ENCODE data around the gene PROCA1.

Gene PROCA1

DNA sequence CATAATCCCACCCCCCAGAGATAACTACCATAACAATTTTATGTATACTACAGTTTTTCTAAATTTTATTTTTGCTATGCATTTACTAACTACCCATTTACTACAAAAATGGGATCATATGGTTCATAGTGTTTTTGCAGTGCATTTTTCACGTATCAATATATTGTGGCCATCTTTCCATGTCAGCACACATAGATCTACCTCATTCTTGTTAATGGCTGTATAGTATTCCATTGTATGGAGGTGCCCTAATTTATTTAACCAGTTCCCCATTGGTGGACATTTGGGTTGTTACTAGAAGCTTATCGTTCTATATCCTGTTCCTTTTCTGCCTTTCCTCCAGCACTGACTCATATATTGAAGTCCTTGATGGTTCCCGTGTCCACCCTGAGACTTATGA is 22.7 kb downstream of the PROCA1 start:
- TF ChIP-seq, protein P1, sequence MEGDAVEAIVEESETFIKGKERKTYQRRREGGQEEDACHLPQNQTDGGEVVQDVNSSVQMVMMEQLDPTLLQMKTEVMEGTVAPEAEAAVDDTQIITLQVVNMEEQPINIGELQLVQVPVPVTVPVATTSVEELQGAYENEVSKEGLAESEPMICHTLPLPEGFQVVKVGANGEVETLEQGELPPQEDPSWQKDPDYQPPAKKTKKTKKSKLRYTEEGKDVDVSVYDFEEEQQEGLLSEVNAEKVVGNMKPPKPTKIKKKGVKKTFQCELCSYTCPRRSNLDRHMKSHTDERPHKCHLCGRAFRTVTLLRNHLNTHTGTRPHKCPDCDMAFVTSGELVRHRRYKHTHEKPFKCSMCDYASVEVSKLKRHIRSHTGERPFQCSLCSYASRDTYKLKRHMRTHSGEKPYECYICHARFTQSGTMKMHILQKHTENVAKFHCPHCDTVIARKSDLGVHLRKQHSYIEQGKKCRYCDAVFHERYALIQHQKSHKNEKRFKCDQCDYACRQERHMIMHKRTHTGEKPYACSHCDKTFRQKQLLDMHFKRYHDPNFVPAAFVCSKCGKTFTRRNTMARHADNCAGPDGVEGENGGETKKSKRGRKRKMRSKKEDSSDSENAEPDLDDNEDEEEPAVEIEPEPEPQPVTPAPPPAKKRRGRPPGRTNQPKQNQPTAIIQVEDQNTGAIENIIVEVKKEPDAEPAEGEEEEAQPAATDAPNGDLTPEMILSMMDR (conservative IDR thresholded peaks at IDR 0.05; ENCODE audit: low read length) = no peak
- no peak for TF ChIP-seq EZH2phosphoT487 (IDR thresholded peaks at IDR 0.05; ENCODE audit: borderline replicate concordance)
- Histone ChIP-seq H3K4me2 (ENCODE audit: low read depth, low read length, poor library complexity, severe bottlenecking) (no peak overlapping the region), H3F3A (ENCODE audit: low read depth) (no peaks in the 10 kb centered on the region), H3K79me2 (ENCODE audit: insufficient read depth, low read length) (no peaks in the 10 kb centered on the region), H3K9me2 (replicated peaks; ENCODE audit: low read depth, low read length) (no peaks in the 10 kb centered on the region), H2AFZ (ENCODE audit: low read length) (no peak overlapping the region), H3K4me3 (ENCODE audit: low read length, poor library complexity, severe bottlenecking) (no peak overlapping the region), H3K9ac (ENCODE audit: low read depth, low read length, poor library complexity, severe bottlenecking) (no peak overlapping the region), H3K9me3 (ENCODE audit: insufficient read depth, low read depth, low read length) (no peaks in the 10 kb centered on the region), H3K36me3 (ENCODE audit: insufficient read depth, low read length) (peaks cover 80% of the 10 kb centered on the region), H3K27me3 (ENCODE audit: insufficient read depth, low read length, poor library complexity, severe bottlenecking) (no peaks in the 10 kb centered on the region), H3K4me1 (ENCODE audit: insufficient read depth, low read length, poor library complexity, severe bottlenecking) (no peaks in the 10 kb centered on the region), H4K20me1 (ENCODE audit: insufficient read depth, low read length, poor library complexity, severe bottlenecking) (no peaks in the 10 kb centered on the region)

DNA sequence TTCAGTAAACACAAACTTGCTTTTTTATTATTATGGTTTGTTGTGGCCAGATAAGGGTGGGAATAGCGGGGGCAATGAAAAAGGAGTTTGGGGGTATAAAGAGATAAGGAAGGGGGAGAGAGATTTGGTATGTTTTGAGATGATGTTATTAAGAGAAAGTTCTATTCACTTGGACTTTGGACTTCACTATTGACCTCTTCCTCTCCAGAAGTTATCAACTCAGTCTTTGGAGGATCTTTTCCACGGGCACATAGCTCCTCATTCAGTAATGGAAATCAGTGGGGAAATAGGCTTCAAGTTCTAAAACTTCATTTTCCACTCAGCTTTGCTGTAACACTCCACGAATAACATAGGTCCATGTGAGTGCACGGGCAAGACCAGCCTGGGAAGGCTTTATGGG is 23.2 kb downstream of the PROCA1 start:
- H3K9me2 ChIP-seq (replicated peaks; ENCODE audit: low read depth, low read length) = no peaks in the 10 kb centered on the region
- H3K79me2 ChIP-seq (ENCODE audit: insufficient read depth, low read length) = no peaks in the 10 kb centered on the region
- H3K36me3 ChIP-seq (ENCODE audit: insufficient read depth, low read length) = peaks cover 77% of the 10 kb centered on the region

DNA sequence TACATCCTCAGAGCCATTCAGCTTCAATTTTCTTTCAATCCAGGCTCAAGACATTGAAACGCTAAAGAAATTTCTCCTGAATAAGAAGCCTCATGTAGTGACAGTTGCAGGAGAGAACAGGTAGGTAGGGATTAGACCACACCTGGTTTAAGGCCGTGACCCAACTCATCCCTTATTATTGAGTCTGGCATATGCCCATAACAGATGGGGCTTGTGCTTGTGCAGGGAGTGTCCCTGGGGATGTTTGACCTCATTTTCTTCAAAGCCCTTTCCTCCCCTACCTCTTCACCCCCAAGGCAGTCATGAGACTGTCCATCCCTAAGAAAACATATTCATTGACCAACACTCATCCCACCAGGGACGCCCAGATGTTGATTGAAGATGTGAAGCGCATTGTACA is 25.4 kb downstream of the PROCA1 start:
- Histone ChIP-seq H2AFZ (ENCODE audit: low read length) (no peak overlapping the region), H3K4me1 (ENCODE audit: insufficient read depth, low read length, poor library complexity, severe bottlenecking) (no peaks in the 10 kb centered on the region), H3K9me3 (ENCODE audit: insufficient read depth, low read depth, low read length) (no peaks in the 10 kb centered on the region), H3K36me3 (ENCODE audit: insufficient read depth, low read length) (peaks cover 95% of the 10 kb centered on the region), H3K9me2 (replicated peaks; ENCODE audit: low read depth, low read length) (no peaks in the 10 kb centered on the region), H3K79me2 (ENCODE audit: insufficient read depth, low read length) (no peaks in the 10 kb centered on the region), H4K20me1 (ENCODE audit: insufficient read depth, low read length, poor library complexity, severe bottlenecking) (no peaks in the 10 kb centered on the region), H3K4me2 (ENCODE audit: low read depth, low read length, poor library complexity, severe bottlenecking) (no peak overlapping the region), H3K27me3 (ENCODE audit: insufficient read depth, low read length, poor library complexity, severe bottlenecking) (no peaks in the 10 kb centered on the region), H3F3A (ENCODE audit: low read depth) (no peaks in the 10 kb centered on the region), H3K4me3 (ENCODE audit: low read length, poor library complexity, severe bottlenecking) (no peak overlapping the region), H3K9ac (ENCODE audit: low read depth, low read length, poor library complexity, severe bottlenecking) (no peak overlapping the region)
- no peak for TF ChIP-seq EZH2phosphoT487 (IDR thresholded peaks at IDR 0.05; ENCODE audit: borderline replicate concordance)
- TF ChIP-seq, protein P1 (conservative IDR thresholded peaks at IDR 0.05; ENCODE audit: low read length) = no peak

More for the DNA sequence above, 23.2 kb downstream of the PROCA1 start:
- no peak overlapping the region for H3K9ac ChIP-seq (ENCODE audit: low read depth, low read length, poor library complexity, severe bottlenecking)
- H3F3A ChIP-seq (ENCODE audit: low read depth) = no peaks in the 10 kb centered on the region
- H3K4me3 ChIP-seq (ENCODE audit: low read length, poor library complexity, severe bottlenecking) = no peak overlapping the region
- H4K20me1 ChIP-seq (ENCODE audit: insufficient read depth, low read length, poor library complexity, severe bottlenecking) = no peaks in the 10 kb centered on the region
- H2AFZ ChIP-seq (ENCODE audit: low read length) = no peak overlapping the region
- H3K4me2 ChIP-seq (ENCODE audit: low read depth, low read length, poor library complexity, severe bottlenecking) = no peak overlapping the region
- no peaks in the 10 kb centered on the region for H3K27me3 ChIP-seq (ENCODE audit: insufficient read depth, low read length, poor library complexity, severe bottlenecking)
- H3K9me3 ChIP-seq (ENCODE audit: insufficient read depth, low read depth, low read length) = no peaks in the 10 kb centered on the region
- no peaks in the 10 kb centered on the region for H3K4me1 ChIP-seq (ENCODE audit: insufficient read depth, low read length, poor library complexity, severe bottlenecking)
- no peak for TF ChIP-seq EZH2phosphoT487 (IDR thresholded peaks at IDR 0.05; ENCODE audit: borderline replicate concordance)
- TF ChIP-seq, protein P1 (conservative IDR thresholded peaks at IDR 0.05; ENCODE audit: low read length) = no peak

All from Loucy (cell line).